Mucosa of rectum (tissue), 2 donors: Measurements from ENCODE around the gene RABAC1.

ENCODE experiments used
- H3K27ac ChIP-seq, 2 donors: one replicate each; pipeline ENCODE4 v1.7.0; 2013; ENCODE audit warnings: inconsistent platforms in 2 of 2, low read depth in 2 of 2, low read length in 2 of 2
- H3K27me3 ChIP-seq, 2 donors: one replicate each; pipeline ENCODE4 v1.7.0; 2013; ENCODE audit warnings: low read length in 2 of 2; ENCODE audit not compliant: control insufficient read depth in 2 of 2, insufficient read depth in 2 of 2
- H3K36me3 ChIP-seq, 2 donors: one replicate each; pipeline ENCODE4 v1.7.0; 2013; ENCODE audit warnings: low read length in 2 of 2; ENCODE audit not compliant: control insufficient read depth in 2 of 2, insufficient read depth in 2 of 2
- H3K4me1 ChIP-seq, 2 donors: one replicate each; pipeline ENCODE4 v1.7.0; 2013; ENCODE audit warnings: low read length in 2 of 2, mild to moderate bottlenecking in 1 of 2; ENCODE audit not compliant: control insufficient read depth in 2 of 2, insufficient read depth in 2 of 2
- H3K4me3 ChIP-seq, 2 donors: one replicate each; pipeline ENCODE4 v1.7.0; 2013; ENCODE audit warnings: low read length in 2 of 2
- H3K9ac ChIP-seq, 2 donors: one replicate each; pipeline ENCODE4 v1.7.0; 2013; ENCODE audit warnings: low read length in 2 of 2, low read depth in 1 of 2, mild to moderate bottlenecking in 1 of 2
- H3K9me3 ChIP-seq, 2 donors: one replicate each; pipeline ENCODE4 v1.7.0; 2013; ENCODE audit warnings: low read length in 2 of 2; ENCODE audit not compliant: control insufficient read depth in 2 of 2
- donor health status: healthy.
- donor health status: Normal muscosa, but diverticular disease.

Gene RABAC1

GRCh38 chr19:41967054-41967783 lies 8.1 kb upstream of the RABAC1 start:
- Histone ChIP-seq H3K27ac (no peak overlapping the region), H3K9ac (no peak overlapping the region), H3K4me1 (no peaks in the 10 kb centered on the region)

GRCh38 chr19:41965106-41965505 lies 6.0 kb upstream of the RABAC1 start:
- no peak overlapping the region for H3K4me3 ChIP-seq
- no peaks in the 10 kb centered on the region for H3K9me3 ChIP-seq
- H3K9ac ChIP-seq, result no peak overlapping the region
- no peaks in the 10 kb centered on the region for H3K27me3 ChIP-seq
- no peaks in the 10 kb centered on the region for H3K4me1 ChIP-seq
- no peaks in the 10 kb centered on the region for H3K36me3 ChIP-seq
- H3K27ac ChIP-seq, result no peak overlapping the region

More at GRCh38 chr19:41967054-41967783, 8.1 kb upstream of the RABAC1 start:
- Histone ChIP-seq H3K36me3 (no peaks in the 10 kb centered on the region), H3K27me3 (no peaks in the 10 kb centered on the region), H3K9me3 (no peaks in the 10 kb centered on the region), H3K4me3 (no peak overlapping the region)

- peaks cover 15 to 23% of the 10 kb centered on the region in 2 donors for H3K4me1 ChIP-seq
- no peak overlapping the region for H3K9ac ChIP-seq
- H3K27me3 ChIP-seq, result no peaks in the 10 kb centered on the region
- no peaks in the 10 kb centered on the region for H3K9me3 ChIP-seq
- H3K36me3 ChIP-seq, result no peaks in the 10 kb centered on the region
- no peak overlapping the region for H3K27ac ChIP-seq
- H3K4me3 ChIP-seq, result no peak overlapping the region
Measured at GRCh38 chr19:41960973-41961372, 1.9 kb upstream of the RABAC1 start.

- no peaks in the 10 kb centered on the region for H3K9me3 ChIP-seq
- no peaks in the 10 kb centered on the region for H3K27me3 ChIP-seq
- H3K4me3 ChIP-seq, result peak overlapping the region; percentile 87 to 94
- H3K9ac ChIP-seq, result peak overlapping the region; percentile 93 to 99
- peaks cover 19 to 25% of the 10 kb centered on the region in 2 donors for H3K4me1 ChIP-seq
- peaks cover 0 to 2% of the 10 kb centered on the region in 2 donors for H3K36me3 ChIP-seq
- H3K27ac ChIP-seq, result peak overlapping the region; percentile 98
Measured at GRCh38 chr19:41958367-41959055, 610 bp downstream of the RABAC1 start.

- Histone ChIP-seq H3K4me1 (peaks cover 19 to 25% of the 10 kb centered on the region in 2 donors), H3K4me3 (peak overlapping the region; percentile 87 to 94), H3K27ac (peak overlapping the region; percentile 98), H3K9me3 (no peaks in the 10 kb centered on the region), H3K27me3 (no peaks in the 10 kb centered on the region), H3K9ac (peak overlapping the region; percentile 93 to 99), H3K36me3 (peaks cover 0 to 2% of the 10 kb centered on the region in 2 donors)
Measured at GRCh38 chr19:41957838-41958366, 1.2 kb downstream of the RABAC1 start.

- Histone ChIP-seq H3K36me3 (peaks cover 0 to 2% of the 10 kb centered on the region in 2 donors), H3K27me3 (no peaks in the 10 kb centered on the region), H3K4me3 (peak overlapping the region; percentile 74 to 87), H3K27ac (peak overlapping the region; percentile 98), H3K9me3 (no peaks in the 10 kb centered on the region), H3K4me1 (peaks cover 19 to 25% of the 10 kb centered on the region in 2 donors), H3K9ac (peak overlapping the region; percentile 93 to 99)
Measured at GRCh38 chr19:41957161-41957837, 1.8 kb downstream of the RABAC1 start.

- Histone ChIP-seq H3K4me3 (peak overlapping the region; percentile 74 to 87), H3K36me3 (peaks cover 0 to 2% of the 10 kb centered on the region in 2 donors), H3K4me1 (peaks cover 19 to 25% of the 10 kb centered on the region in 2 donors), H3K27ac (peak overlapping the region; percentile 98), H3K27me3 (no peaks in the 10 kb centered on the region), H3K9ac (peak overlapping the region; percentile 93 to 99), H3K9me3 (no peaks in the 10 kb centered on the region)
Measured at GRCh38 chr19:41956621-41957020, 2.5 kb downstream of the RABAC1 start.

- peak overlapping the region in 1 of 2 donors; percentile 99 for H3K9ac ChIP-seq
- H3K4me3 ChIP-seq, result no peak overlapping the region
- H3K4me1 ChIP-seq, result peaks cover 19 to 25% of the 10 kb centered on the region in 2 donors
- peaks cover 0 to 2% of the 10 kb centered on the region in 2 donors for H3K36me3 ChIP-seq
- H3K9me3 ChIP-seq, result no peaks in the 10 kb centered on the region
- H3K27ac ChIP-seq, result no peak overlapping the region
- no peaks in the 10 kb centered on the region for H3K27me3 ChIP-seq
Measured at GRCh38 chr19:41955521-41955920, 3.6 kb downstream of the RABAC1 start.

- no peak overlapping the region for H3K9ac ChIP-seq
- peaks cover 5 to 9% of the 10 kb centered on the region in 2 donors for H3K4me1 ChIP-seq
- no peaks in the 10 kb centered on the region for H3K9me3 ChIP-seq
- no peaks in the 10 kb centered on the region for H3K27me3 ChIP-seq
- peaks cover 0 to 2% of the 10 kb centered on the region in 2 donors for H3K36me3 ChIP-seq
- H3K27ac ChIP-seq, result no peak overlapping the region
- H3K4me3 ChIP-seq, result no peak overlapping the region
Measured at GRCh38 chr19:41951686-41952172, 7.4 kb downstream of the RABAC1 start.
